ENCODE results near the gene FAM13A. TPM values are rescaled to one million over a fixed set of nuclear protein-coding genes. Genes with fewer than 3 reads are reported as not detected.

FAM13A gene
- total and polyA plus RNA-seq, 2 of the 13 experiments (the other 11 are each of a cell fraction or from before 2014, with no cell fraction given), result 1.2 to 36.2 TPM

DNA sequence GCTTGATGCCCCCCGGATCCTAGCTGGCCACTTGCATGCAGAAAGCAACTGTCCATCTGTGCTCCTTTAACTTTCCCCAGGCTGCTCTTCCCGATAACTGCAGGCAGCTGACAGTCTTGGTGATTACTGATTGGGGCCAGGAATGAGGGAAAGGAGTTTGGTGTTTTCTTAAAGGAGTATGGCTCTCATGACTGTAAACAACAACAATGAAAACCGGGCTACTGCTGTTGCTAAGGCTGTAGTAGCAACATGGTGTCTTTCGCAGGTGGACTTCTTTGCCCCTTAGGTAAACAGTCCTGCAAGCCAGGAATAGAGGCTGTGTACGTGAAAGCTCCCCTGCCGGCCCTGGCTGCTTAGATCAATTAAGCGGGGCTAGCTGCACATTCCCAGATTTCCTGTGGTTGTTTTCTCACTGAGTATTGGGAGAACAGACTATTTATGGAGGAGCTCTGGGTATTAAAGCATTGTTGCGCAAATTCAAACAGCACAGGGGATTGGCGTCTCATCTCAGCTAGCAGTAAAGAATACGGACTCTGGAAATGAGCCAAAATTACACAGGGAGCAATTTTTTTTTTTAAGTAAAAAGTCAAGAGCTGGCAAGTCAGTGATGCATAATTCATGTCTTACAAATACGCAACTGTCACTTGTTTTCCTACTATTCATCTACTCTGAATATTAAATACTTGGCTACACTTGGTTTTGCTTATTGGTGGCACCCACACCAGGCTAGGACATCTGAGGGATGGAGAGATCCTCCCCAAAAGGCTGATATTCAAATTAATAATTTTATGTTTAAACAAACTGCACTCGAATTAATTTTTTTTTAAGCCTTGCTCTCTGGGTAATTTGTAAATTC is 297.7 kb downstream of the FAM13A start (continued):
- TF ChIP-seq, protein P1, sequence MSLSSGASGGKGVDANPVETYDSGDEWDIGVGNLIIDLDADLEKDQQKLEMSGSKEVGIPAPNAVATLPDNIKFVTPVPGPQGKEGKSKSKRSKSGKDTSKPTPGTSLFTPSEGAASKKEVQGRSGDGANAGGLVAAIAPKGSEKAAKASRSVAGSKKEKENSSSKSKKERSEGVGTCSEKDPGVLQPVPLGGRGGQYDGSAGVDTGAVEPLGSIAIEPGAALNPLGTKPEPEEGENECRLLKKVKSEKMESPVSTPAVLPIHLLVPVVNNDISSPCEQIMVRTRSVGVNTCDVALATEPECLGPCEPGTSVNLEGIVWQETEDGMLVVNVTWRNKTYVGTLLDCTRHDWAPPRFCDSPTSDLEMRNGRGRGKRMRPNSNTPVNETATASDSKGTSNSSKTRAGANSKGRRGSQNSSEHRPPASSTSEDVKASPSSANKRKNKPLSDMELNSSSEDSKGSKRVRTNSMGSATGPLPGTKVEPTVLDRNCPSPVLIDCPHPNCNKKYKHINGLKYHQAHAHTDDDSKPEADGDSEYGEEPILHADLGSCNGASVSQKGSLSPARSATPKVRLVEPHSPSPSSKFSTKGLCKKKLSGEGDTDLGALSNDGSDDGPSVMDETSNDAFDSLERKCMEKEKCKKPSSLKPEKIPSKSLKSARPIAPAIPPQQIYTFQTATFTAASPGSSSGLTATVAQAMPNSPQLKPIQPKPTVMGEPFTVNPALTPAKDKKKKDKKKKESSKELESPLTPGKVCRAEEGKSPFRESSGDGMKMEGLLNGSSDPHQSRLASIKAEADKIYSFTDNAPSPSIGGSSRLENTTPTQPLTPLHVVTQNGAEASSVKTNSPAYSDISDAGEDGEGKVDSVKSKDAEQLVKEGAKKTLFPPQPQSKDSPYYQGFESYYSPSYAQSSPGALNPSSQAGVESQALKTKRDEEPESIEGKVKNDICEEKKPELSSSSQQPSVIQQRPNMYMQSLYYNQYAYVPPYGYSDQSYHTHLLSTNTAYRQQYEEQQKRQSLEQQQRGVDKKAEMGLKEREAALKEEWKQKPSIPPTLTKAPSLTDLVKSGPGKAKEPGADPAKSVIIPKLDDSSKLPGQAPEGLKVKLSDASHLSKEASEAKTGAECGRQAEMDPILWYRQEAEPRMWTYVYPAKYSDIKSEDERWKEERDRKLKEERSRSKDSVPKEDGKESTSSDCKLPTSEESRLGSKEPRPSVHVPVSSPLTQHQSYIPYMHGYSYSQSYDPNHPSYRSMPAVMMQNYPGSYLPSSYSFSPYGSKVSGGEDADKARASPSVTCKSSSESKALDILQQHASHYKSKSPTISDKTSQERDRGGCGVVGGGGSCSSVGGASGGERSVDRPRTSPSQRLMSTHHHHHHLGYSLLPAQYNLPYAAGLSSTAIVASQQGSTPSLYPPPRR (CRISPR knock-in tag; IDR thresholded peaks at IDR 0.05; ENCODE audit: borderline replicate concordance), result peak; percentile 26; the same call in 1 of the 2 replicates
- no peak for TF ChIP-seq ZNF251 (CRISPR knock-in tag; IDR thresholded peaks at IDR 0.05)
- no peak for TF ChIP-seq MBNL3 (CRISPR knock-in tag; conservative IDR thresholded peaks at IDR 0.05)
- TF ChIP-seq ZNF550 (CRISPR knock-in tag; IDR thresholded peaks at IDR 0.05; ENCODE audit: borderline replicate concordance), result no peak
- TF ChIP-seq FOXA1 (IDR thresholded peaks at IDR 0.05), result no peak
- TF ChIP-seq FOXA1 (CRISPR knock-in tag; IDR thresholded peaks at IDR 0.05), result peak; percentile 39
- TF ChIP-seq, protein P2, sequence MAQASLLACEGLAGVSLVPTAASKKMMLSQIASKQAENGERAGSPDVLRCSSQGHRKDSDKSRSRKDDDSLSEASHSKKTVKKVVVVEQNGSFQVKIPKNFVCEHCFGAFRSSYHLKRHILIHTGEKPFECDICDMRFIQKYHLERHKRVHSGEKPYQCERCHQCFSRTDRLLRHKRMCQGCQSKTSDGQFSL (CRISPR knock-in tag; IDR thresholded peaks at IDR 0.05), result no peak
- TF ChIP-seq, protein P3, sequence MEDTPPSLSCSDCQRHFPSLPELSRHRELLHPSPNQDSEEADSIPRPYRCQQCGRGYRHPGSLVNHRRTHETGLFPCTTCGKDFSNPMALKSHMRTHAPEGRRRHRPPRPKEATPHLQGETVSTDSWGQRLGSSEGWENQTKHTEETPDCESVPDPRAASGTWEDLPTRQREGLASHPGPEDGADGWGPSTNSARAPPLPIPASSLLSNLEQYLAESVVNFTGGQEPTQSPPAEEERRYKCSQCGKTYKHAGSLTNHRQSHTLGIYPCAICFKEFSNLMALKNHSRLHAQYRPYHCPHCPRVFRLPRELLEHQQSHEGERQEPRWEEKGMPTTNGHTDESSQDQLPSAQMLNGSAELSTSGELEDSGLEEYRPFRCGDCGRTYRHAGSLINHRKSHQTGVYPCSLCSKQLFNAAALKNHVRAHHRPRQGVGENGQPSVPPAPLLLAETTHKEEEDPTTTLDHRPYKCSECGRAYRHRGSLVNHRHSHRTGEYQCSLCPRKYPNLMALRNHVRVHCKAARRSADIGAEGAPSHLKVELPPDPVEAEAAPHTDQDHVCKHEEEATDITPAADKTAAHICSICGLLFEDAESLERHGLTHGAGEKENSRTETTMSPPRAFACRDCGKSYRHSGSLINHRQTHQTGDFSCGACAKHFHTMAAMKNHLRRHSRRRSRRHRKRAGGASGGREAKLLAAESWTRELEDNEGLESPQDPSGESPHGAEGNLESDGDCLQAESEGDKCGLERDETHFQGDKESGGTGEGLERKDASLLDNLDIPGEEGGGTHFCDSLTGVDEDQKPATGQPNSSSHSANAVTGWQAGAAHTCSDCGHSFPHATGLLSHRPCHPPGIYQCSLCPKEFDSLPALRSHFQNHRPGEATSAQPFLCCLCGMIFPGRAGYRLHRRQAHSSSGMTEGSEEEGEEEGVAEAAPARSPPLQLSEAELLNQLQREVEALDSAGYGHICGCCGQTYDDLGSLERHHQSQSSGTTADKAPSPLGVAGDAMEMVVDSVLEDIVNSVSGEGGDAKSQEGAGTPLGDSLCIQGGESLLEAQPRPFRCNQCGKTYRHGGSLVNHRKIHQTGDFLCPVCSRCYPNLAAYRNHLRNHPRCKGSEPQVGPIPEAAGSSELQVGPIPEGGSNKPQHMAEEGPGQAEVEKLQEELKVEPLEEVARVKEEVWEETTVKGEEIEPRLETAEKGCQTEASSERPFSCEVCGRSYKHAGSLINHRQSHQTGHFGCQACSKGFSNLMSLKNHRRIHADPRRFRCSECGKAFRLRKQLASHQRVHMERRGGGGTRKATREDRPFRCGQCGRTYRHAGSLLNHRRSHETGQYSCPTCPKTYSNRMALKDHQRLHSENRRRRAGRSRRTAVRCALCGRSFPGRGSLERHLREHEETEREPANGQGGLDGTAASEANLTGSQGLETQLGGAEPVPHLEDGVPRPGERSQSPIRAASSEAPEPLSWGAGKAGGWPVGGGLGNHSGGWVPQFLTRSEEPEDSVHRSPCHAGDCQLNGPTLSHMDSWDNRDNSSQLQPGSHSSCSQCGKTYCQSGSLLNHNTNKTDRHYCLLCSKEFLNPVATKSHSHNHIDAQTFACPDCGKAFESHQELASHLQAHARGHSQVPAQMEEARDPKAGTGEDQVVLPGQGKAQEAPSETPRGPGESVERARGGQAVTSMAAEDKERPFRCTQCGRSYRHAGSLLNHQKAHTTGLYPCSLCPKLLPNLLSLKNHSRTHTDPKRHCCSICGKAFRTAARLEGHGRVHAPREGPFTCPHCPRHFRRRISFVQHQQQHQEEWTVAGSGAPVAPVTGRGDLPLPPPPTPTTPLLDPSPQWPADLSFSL (CRISPR knock-in tag; IDR thresholded peaks at IDR 0.05), result no peak
- no peak for TF ChIP-seq JUN (CRISPR knock-in tag; IDR thresholded peaks at IDR 0.05)
- TF ChIP-seq GABPA (IDR thresholded peaks at IDR 0.05; ENCODE audit: low read depth, low read length), result no peak
- TF ChIP-seq GABPA (CRISPR knock-in tag; IDR thresholded peaks at IDR 0.05; ENCODE audit: low read depth), result no peak
- TF ChIP-seq GATAD2A (CRISPR knock-in tag; IDR thresholded peaks at IDR 0.05), result 0 out of 2 replicates have a peak, but pooled peaks have one; percentile 28
- no peak for TF ChIP-seq TP53 (CRISPR knock-in tag; conservative IDR thresholded peaks at IDR 0.05)
- TF ChIP-seq, protein P4, sequence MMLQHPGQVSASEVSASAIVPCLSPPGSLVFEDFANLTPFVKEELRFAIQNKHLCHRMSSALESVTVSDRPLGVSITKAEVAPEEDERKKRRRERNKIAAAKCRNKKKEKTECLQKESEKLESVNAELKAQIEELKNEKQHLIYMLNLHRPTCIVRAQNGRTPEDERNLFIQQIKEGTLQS (CRISPR knock-in tag; IDR thresholded peaks at IDR 0.05), result no peak
- no peak for TF ChIP-seq MAF1 (CRISPR knock-in tag; IDR thresholded peaks at IDR 0.05; ENCODE audit: borderline replicate concordance)
- TF ChIP-seq MYC (CRISPR knock-in tag; IDR thresholded peaks at IDR 0.05; ENCODE audit: borderline replicate concordance), result no peak
- no peak for TF ChIP-seq STAT5B (CRISPR knock-in tag; IDR thresholded peaks at IDR 0.05)
- TF ChIP-seq ZNF326 (CRISPR knock-in tag; IDR thresholded peaks at IDR 0.05; ENCODE audit: borderline replicate concordance), result no peak
- TF ChIP-seq NCOA2 (CRISPR knock-in tag; IDR thresholded peaks at IDR 0.05), result no peak
